Mammary epithelial cell (primary cell): ENCODE results near the gene FRMD6.

Experiments used
- EZH2 ChIP-seq: IDR thresholded peaks from 2 replicates; pipeline ENCODE4 v1.6.1; 2012; ENCODE audit warnings: low read length, inconsistent platforms, borderline replicate concordance
- TF ChIP-seq, protein P1 (sequence below), 2 donors: IDR thresholded peaks in 1 of 2; conservative IDR thresholded peaks in 1 of 2; 2 replicates each; pipeline ENCODE4 v1.5.1; 2011 to 2012; ENCODE audit warnings: inconsistent platforms in 2 of 2, low read length in 2 of 2, mild to moderate bottlenecking in 2 of 2, control low read depth in 1 of 2, low read depth in 1 of 2; ENCODE audit not compliant: insufficient read depth in 1 of 2; ENCODE audit errors: extremely low read depth in 1 of 2

DNA sequence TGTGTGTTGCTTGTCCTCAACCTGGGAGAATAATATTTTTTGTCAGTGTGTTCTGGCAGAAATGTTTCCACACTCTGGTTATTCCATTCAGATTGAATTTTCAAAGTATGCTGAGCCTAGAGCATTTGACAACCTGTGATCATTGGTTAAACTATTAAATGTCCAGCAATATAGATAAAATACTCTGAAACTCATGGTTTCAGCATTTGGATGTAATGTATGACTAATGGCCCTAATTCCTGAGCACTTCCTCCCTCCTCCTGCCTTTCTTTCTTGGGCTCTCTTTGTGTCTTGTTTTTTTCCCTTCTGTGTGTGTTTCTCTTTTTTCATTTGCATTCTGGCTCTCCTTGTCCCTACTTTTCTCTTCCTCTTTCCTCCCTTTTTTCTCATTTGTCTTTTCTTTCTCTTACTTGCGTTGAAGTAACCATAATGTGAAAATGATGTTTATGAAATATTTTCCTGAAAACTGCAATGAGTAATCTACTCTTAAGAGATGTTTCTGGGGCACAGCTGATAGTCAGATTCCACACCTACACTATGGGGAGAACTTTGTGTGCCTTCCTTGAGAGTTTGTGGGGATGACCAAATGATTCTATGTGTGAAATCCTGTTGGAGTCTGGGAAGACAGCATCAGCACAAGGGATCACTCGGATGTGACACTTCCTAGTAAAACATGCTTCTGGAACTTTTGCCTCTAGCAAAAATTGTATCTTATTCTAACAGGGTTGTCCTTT, 74.6 kb downstream of the FRMD6 start:
- TF ChIP-seq EZH2, result no peak
- TF ChIP-seq, protein P1, sequence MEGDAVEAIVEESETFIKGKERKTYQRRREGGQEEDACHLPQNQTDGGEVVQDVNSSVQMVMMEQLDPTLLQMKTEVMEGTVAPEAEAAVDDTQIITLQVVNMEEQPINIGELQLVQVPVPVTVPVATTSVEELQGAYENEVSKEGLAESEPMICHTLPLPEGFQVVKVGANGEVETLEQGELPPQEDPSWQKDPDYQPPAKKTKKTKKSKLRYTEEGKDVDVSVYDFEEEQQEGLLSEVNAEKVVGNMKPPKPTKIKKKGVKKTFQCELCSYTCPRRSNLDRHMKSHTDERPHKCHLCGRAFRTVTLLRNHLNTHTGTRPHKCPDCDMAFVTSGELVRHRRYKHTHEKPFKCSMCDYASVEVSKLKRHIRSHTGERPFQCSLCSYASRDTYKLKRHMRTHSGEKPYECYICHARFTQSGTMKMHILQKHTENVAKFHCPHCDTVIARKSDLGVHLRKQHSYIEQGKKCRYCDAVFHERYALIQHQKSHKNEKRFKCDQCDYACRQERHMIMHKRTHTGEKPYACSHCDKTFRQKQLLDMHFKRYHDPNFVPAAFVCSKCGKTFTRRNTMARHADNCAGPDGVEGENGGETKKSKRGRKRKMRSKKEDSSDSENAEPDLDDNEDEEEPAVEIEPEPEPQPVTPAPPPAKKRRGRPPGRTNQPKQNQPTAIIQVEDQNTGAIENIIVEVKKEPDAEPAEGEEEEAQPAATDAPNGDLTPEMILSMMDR (conservative IDR thresholded peaks at IDR 0.05 in 1 of 2, IDR thresholded peaks at IDR 0.05 in 1 of 2; ENCODE audit: extremely low read depth in 1 of 2, insufficient read depth in 1 of 2, low read depth in 1 of 2, low read length in 2 of 2), result no peak
